NCI-H2029 (cell line): ENCODE measurements around the gene OR5B21.
A peak's percentile ranks its signal among the peaks of the same experiment; 100 is the strongest.

Experiments
- DNase-seq: peaks from one replicate; lab custom pipeline; 2025; lab: John Stamatoyannopoulos, UW

OR5B21 gene

GRCh38 chr11:58508005-58508404, at the start of gene OR5B21:
Gene OR5B21 (minus strand): TSS chr11:58508105. CDS start chr11:58508105, 0 bp downstream.
- DNase-seq, result no peak

GRCh38 chr11:58549644-58550043, 41.7 kb upstream of the OR5B21 start:
- no peak for DNase-seq

- DNase-seq, result no peak
These were observed 38.9 kb upstream of the OR5B21 start for GRCh38 chr11:58546841-58547240.

GRCh38 chr11:58531865-58532341, 24.0 kb upstream of the OR5B21 start:
- no peak for DNase-seq

GRCh38 chr11:58530236-58530635, 22.3 kb upstream of the OR5B21 start:
- DNase-seq, result no peak

GRCh38 chr11:58527429-58527828, 19.5 kb upstream of the OR5B21 start:
- no peak for DNase-seq

GRCh38 chr11:58526721-58527120, 18.8 kb upstream of the OR5B21 start:
- DNase-seq, result no peak

- no peak for DNase-seq
These were observed 17.2 kb upstream of the OR5B21 start for GRCh38 chr11:58525037-58525614.

- peak; percentile 64 for DNase-seq
These were observed 16.5 kb upstream of the OR5B21 start for GRCh38 chr11:58524232-58525036.

- DNase-seq, result peak; percentile 10
These were observed 6.0 kb upstream of the OR5B21 start for GRCh38 chr11:58513747-58514367.

GRCh38 chr11:58511636-58512035, 3.7 kb upstream of the OR5B21 start:
- DNase-seq, result no peak

GRCh38 chr11:58509748-58510147, 1.8 kb upstream of the OR5B21 start:
- no peak for DNase-seq

- DNase-seq, result no peak
These were observed 909 bp upstream of the OR5B21 start for GRCh38 chr11:58508814-58509213.

GRCh38 chr11:58507355-58507754, 550 bp downstream of the OR5B21 start:
- no peak for DNase-seq

- DNase-seq, result no peak
These were observed 970 bp downstream of the OR5B21 start for GRCh38 chr11:58506935-58507334.

GRCh38 chr11:58505849-58506248, 2.1 kb downstream of the OR5B21 start:
- DNase-seq, result no peak

GRCh38 chr11:58504232-58504631, 3.7 kb downstream of the OR5B21 start:
- DNase-seq, result no peak

GRCh38 chr11:58503361-58503856, 4.5 kb downstream of the OR5B21 start:
- no peak for DNase-seq

- DNase-seq, result no peak
These were observed 5.9 kb downstream of the OR5B21 start for GRCh38 chr11:58502004-58502403.

- DNase-seq, result no peak
These were observed 9.4 kb downstream of the OR5B21 start for GRCh38 chr11:58498464-58498863.

GRCh38 chr11:58497951-58498350, 10.0 kb downstream of the OR5B21 start:
- DNase-seq, result no peak

- DNase-seq, result no peak
These were observed 12.0 kb downstream of the OR5B21 start for GRCh38 chr11:58495906-58496305.

GRCh38 chr11:58494101-58494500, 13.8 kb downstream of the OR5B21 start:
- no peak for DNase-seq
